CD14-positive monocyte (primary cell): ENCODE data around the gene CYP4F2. TPM values are rescaled to one million over a fixed set of nuclear protein-coding genes. Genes with fewer than 3 reads are reported as not detected.
"Not testable (repeated sequence)": the region's sequence is repeated elsewhere in the genome, so short reads cannot be mapped to it uniquely, and the experiment has no call there.

Experiments used
- DNase-seq, 3 donors: peaks; one replicate each; pipeline ENCODE4 v3.0.0-alpha.2; 2011 to 2022
- H2AFZ ChIP-seq: 2 replicates; pipeline ENCODE4 v1.6.0; 2012; ENCODE audit warnings: mild to moderate bottlenecking, low read depth, low read length, inconsistent platforms; ENCODE audit not compliant: insufficient read depth, poor library complexity, severe bottlenecking
- H3K27ac ChIP-seq, 2 donors: 1 replicate in 1 of 2; 2 replicates in 1 of 2; pipeline ENCODE4 v1.5.1; 2012 to 2013; ENCODE audit warnings: low read length in 2 of 2, control low read depth in 1 of 2, inconsistent platforms in 1 of 2, low read depth in 1 of 2, mild to moderate bottlenecking in 1 of 2
- H3K27me3 ChIP-seq, 2 donors: one replicate each; pipeline versions ENCODE4 v1.6.0 to v1.6.1; 2011 to 2013; ENCODE audit warnings: low read length in 2 of 2; ENCODE audit not compliant: control insufficient read depth in 2 of 2, insufficient read depth in 2 of 2
- H3K36me3 ChIP-seq, 2 donors: replicated peaks in 1 of 2; 1 replicate in 1 of 2; 2 replicates in 1 of 2; pipeline versions ENCODE4 v1.5.1 to v1.6.1; 2012 to 2013; ENCODE audit warnings: low read length in 2 of 2, control low read depth in 1 of 2, inconsistent platforms in 1 of 2, mild to moderate bottlenecking in 1 of 2; ENCODE audit not compliant: insufficient read depth in 2 of 2, control insufficient read depth in 1 of 2
- H3K4me1 ChIP-seq, 2 donors: 1 replicate in 1 of 2; 2 replicates in 1 of 2; pipeline versions ENCODE4 v1.5.1 to v1.6.1; 2012 to 2013; ENCODE audit warnings: low read length in 2 of 2, control low read depth in 1 of 2, inconsistent platforms in 1 of 2, mild to moderate bottlenecking in 1 of 2, moderate library complexity in 1 of 2; ENCODE audit not compliant: insufficient read depth in 2 of 2, control insufficient read depth in 1 of 2
- H3K4me2 ChIP-seq: replicated peaks from 2 replicates; pipeline ENCODE3; 2012; ENCODE audit warnings: low read length, moderate library complexity, mild to moderate bottlenecking; ENCODE audit not compliant: poor library complexity, severe bottlenecking; ENCODE audit errors: extremely low read depth
- H3K4me3 ChIP-seq, 3 experiments: fragments of 200-600 bp in 1 of 3; sonication (generic) in 1 of 3; replicated peaks in 1 of 3; 1 replicate in 2 of 3; 2 replicates in 1 of 3; pipeline ENCODE4 v1.5.1; 2011 to 2013; ENCODE audit warnings: low read length in 3 of 3, mild to moderate bottlenecking in 3 of 3, control low read depth in 2 of 3, low read depth in 2 of 3, inconsistent platforms in 1 of 3, moderate library complexity in 1 of 3
- H3K79me2 ChIP-seq: 2 replicates; pipeline ENCODE4 v1.6.0; 2012; ENCODE audit warnings: mild to moderate bottlenecking, control low read depth, inconsistent platforms, low read length, moderate library complexity; ENCODE audit not compliant: insufficient read depth
- H3K9ac ChIP-seq: 2 replicates; pipeline ENCODE4 v1.6.0; 2017; ENCODE audit warnings: low read length, mild to moderate bottlenecking; ENCODE audit not compliant: insufficient read depth, poor library complexity, severe bottlenecking
- H3K9me3 ChIP-seq, 2 donors: replicated peaks in 1 of 2; 1 replicate in 1 of 2; 2 replicates in 1 of 2; pipeline versions ENCODE4 v1.5.1 to v1.6.1; 2012 to 2013; ENCODE audit warnings: low read length in 2 of 2, control low read depth in 1 of 2; ENCODE audit not compliant: control insufficient read depth in 1 of 2, insufficient read depth in 1 of 2
- H4K20me1 ChIP-seq: 2 replicates; pipeline ENCODE4 v1.6.0; 2012; ENCODE audit warnings: mild to moderate bottlenecking, low read length, control low read depth, moderate library complexity; ENCODE audit not compliant: insufficient read depth
- H3K27ac Mint-ChIP-seq, 7 donors: one replicate each; pipeline ENCODE4 v1.8.0; 2020; ENCODE audit warnings: mild to moderate bottlenecking in 7 of 7, mixed read lengths in 7 of 7, moderate library complexity in 6 of 7, inconsistent platforms in 2 of 7
- H3K27me3 Mint-ChIP-seq, 3 donors: one replicate each; pipeline ENCODE4 v1.8.0; 2021 to 2022; ENCODE audit warnings: low read depth in 3 of 3, mild to moderate bottlenecking in 3 of 3, mixed read lengths in 3 of 3, moderate library complexity in 3 of 3, inconsistent platforms in 1 of 3
- H3K36me3 Mint-ChIP-seq, 2 donors: one replicate each; pipeline ENCODE4 v1.8.0; 2020; ENCODE audit warnings: mixed read lengths in 2 of 2, inconsistent platforms in 1 of 2, mild to moderate bottlenecking in 1 of 2
- H3K4me1 Mint-ChIP-seq: one replicate; pipeline ENCODE4 v1.8.0; 2020; ENCODE audit warnings: mild to moderate bottlenecking, mixed read lengths
- H3K4me3 Mint-ChIP-seq, 2 donors: one replicate each; pipeline ENCODE4 v1.8.0; 2020; ENCODE audit warnings: mild to moderate bottlenecking in 2 of 2, mixed read lengths in 2 of 2, moderate library complexity in 1 of 2
- H3K9me3 Mint-ChIP-seq, 7 donors: one replicate each; pipeline ENCODE4 v1.8.0; 2020 to 2022; ENCODE audit warnings: mixed read lengths in 7 of 7, mild to moderate bottlenecking in 6 of 7, moderate library complexity in 6 of 7, inconsistent platforms in 2 of 7
- WGBS: methylation state at CpG from one replicate; pipeline ENCODE4 v1.1.5; 2013; ENCODE audit warnings: missing lambda C conversion rate; ENCODE audit not compliant: insufficient coverage; 5-methylcytosine and 5-hydroxymethylcytosine counted together
- intact Hi-C, 2 donors: fragments of 100-400 bp; cut with micrococcal nuclease; formaldehyde crosslinking; loops; one replicate each; pipeline versions ENCODE4 v1.15.0 to v1.15.1; 2023
- polyA plus RNA-seq, 3 donors: library from polyadenylated mRNA; depleted of rRNA in 1 of 3; unstranded in 2 of 3; stranded (reverse) in 1 of 3; fragments of 300-500 nt in 2 of 3; fragments of >200 nt in 1 of 3; fragmentation: Illumina TruSeq in 2 of 3; gene quantifications; 1 replicate in 2 of 3; 2 replicates in 1 of 3; pipeline ENCODE4 v1.2.3, GENCODE V29; 2012 to 2021
- TF ChIP-seq, protein P1 (sequence below): fragments of 200-600 bp; IDR thresholded peaks from one replicate; pipeline ENCODE4 v1.8.0; 2022; ENCODE audit warnings: antibody characterized with exemption, mild to moderate bottlenecking

Gene CYP4F2
- polyA plus RNA-seq, 3 donors, result not detected

- H3K27me3 ChIP-seq, result peaks cover 22 to 27% of the 10 kb centered on the region in 2 donors
- H3K27ac Mint-ChIP-seq, result no peak overlapping the region
Measured at GRCh38 chr19:15935167-15935702, 37.4 kb upstream of the CYP4F2 start.

DNA sequence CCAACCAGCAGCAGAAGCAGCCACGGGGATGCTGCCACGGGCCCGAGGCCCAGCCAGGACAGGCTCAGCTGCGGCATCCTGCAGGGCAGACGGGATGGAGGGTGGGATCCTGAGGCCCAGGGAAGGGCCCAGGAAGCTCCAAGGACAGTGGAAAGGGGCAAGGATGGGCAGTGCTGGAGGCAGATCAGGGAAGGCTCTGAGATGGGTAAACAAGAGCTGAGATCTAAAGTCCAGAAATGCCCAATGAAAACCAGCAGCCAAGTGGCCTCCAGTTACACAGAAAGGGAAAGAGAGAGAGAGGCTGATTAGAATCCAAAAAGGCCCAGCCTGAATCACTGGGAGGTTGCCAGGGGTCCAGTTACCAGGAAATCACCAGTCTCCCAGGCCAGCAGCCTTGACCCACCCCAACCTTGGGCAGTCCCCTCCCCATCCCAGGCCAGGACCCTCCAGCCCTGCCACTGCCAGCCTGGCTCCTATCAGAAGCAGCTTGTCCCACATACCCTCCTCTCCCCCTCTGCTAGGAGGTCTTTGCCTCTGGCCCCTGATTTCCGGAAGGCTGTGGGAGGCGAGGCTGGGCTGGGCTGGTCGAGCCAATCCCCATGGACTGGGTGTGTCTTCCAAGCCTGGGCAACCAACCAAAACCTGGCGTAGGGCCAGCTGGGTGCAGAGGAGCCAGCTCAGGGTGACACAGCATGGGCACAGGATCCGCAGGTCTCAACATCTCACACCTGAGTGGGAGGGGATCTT, 36.6 kb upstream of the CYP4F2 start, which contains the start of gene CYP4F11:
Gene CYP4F11 (minus strand): TSS at position 198 of the 747 bp plus-strand sequence. CDS start 121 bp downstream, at position 77.
- no peaks in the 10 kb centered on the region for H3K36me3 ChIP-seq

More at GRCh38 chr19:15935167-15935702, 37.4 kb upstream of the CYP4F2 start:
- intact Hi-C loops, result no loop called here
- H3K79me2 ChIP-seq, result no peaks in the 10 kb centered on the region
- H2AFZ ChIP-seq, result no peak overlapping the region
- Mint-ChIP-seq H3K36me3 (no peaks in the 10 kb centered on the region), H3K4me1 (no peaks in the 10 kb centered on the region), H3K27me3 (peaks cover 15 to 45% (median 43%) of the 10 kb centered on the region in 3 donors), H3K4me3 (peak overlapping the region in 1 of 2 donors; percentile 35), H3K9me3 (peaks cover 4 to 12% (median 8%) of the 10 kb centered on the region in 7 donors)
- H3K4me2 ChIP-seq, result no peak overlapping the region
- H3K4me1 ChIP-seq, result no peaks in the 10 kb centered on the region
- H3K36me3 ChIP-seq, result no peaks in the 10 kb centered on the region
- H3K27ac ChIP-seq, result no peak overlapping the region
- no peaks in the 10 kb centered on the region for H4K20me1 ChIP-seq
- peaks cover 12 to 18% of the 10 kb centered on the region in 2 donors for H3K9me3 ChIP-seq
- TF ChIP-seq, protein P1, sequence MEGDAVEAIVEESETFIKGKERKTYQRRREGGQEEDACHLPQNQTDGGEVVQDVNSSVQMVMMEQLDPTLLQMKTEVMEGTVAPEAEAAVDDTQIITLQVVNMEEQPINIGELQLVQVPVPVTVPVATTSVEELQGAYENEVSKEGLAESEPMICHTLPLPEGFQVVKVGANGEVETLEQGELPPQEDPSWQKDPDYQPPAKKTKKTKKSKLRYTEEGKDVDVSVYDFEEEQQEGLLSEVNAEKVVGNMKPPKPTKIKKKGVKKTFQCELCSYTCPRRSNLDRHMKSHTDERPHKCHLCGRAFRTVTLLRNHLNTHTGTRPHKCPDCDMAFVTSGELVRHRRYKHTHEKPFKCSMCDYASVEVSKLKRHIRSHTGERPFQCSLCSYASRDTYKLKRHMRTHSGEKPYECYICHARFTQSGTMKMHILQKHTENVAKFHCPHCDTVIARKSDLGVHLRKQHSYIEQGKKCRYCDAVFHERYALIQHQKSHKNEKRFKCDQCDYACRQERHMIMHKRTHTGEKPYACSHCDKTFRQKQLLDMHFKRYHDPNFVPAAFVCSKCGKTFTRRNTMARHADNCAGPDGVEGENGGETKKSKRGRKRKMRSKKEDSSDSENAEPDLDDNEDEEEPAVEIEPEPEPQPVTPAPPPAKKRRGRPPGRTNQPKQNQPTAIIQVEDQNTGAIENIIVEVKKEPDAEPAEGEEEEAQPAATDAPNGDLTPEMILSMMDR, result no peak
- no peak for DNase-seq
- no peak overlapping the region for H3K4me3 ChIP-seq
- no peak overlapping the region for H3K9ac ChIP-seq
- WGBS, result 66% methylated on average over 3 of the region's 3 CpGs

GRCh38 chr19:15933761-15934331, 36.0 kb upstream of the CYP4F2 start:
- DNase-seq, H3K4me1 Mint-ChIP-seq, H2AFZ ChIP-seq, H3K27ac Mint-ChIP-seq, H3K9ac ChIP-seq, intact Hi-C loops, H3K4me1 ChIP-seq, H3K4me2 ChIP-seq, H3K79me2 ChIP-seq, H4K20me1 ChIP-seq, H3K27ac ChIP-seq, H3K36me3 Mint-ChIP-seq, H3K36me3 ChIP-seq, H3K4me3 ChIP-seq, H3K4me3 Mint-ChIP-seq: not testable (repeated sequence)
- peaks cover 22 to 27% of the 10 kb centered on the region in 2 donors for H3K27me3 ChIP-seq
- WGBS, result 72% methylated on average over 10 of the region's 12 CpGs
- peaks cover 10 to 18% of the 10 kb centered on the region in 2 donors for H3K9me3 ChIP-seq
- Mint-ChIP-seq H3K27me3 (peaks cover 13 to 46% (median 39%) of the 10 kb centered on the region in 3 donors), H3K9me3 (peaks cover 4 to 11% (median 7%) of the 10 kb centered on the region in 7 donors)

More for the DNA sequence above, 36.6 kb upstream of the CYP4F2 start, which contains the start of gene CYP4F11:
- Mint-ChIP-seq H3K27me3 (peaks cover 13 to 46% (median 42%) of the 10 kb centered on the region in 3 donors), H3K4me1 (no peaks in the 10 kb centered on the region), H3K27ac (no peak within 1 kb of the TSS), H3K36me3 (no peaks in the 10 kb centered on the region), H3K4me3 (peak within 1 kb of the TSS in 1 of 2 donors; percentile 53), H3K9me3 (peaks cover 4 to 11% (median 8%) of the 10 kb centered on the region in 7 donors)
- H3K4me3 ChIP-seq, result no peak within 1 kb of the TSS
- no peaks in the 10 kb centered on the region for H4K20me1 ChIP-seq
- 60% methylated on average over 7 of the region's 10 CpGs for WGBS
- peaks cover 22 to 27% of the 10 kb centered on the region in 2 donors for H3K27me3 ChIP-seq
- no peak for DNase-seq
- no peak within 1 kb of the TSS for H3K27ac ChIP-seq
- TF ChIP-seq, protein P1, result no peak
- peaks cover 11 to 18% of the 10 kb centered on the region in 2 donors for H3K9me3 ChIP-seq
- H2AFZ ChIP-seq, result no peak within 1 kb of the TSS
- H3K4me1 ChIP-seq, result no peaks in the 10 kb centered on the region
- intact Hi-C loops, result no loop called here
- no peak within 1 kb of the TSS for H3K4me2 ChIP-seq
- H3K9ac ChIP-seq, result no peak within 1 kb of the TSS
- H3K79me2 ChIP-seq, result no peaks in the 10 kb centered on the region
